GM19328 (cell line): ENCODE data around the gene TIMM22.

Experiments
- ATAC-seq: cut with Tn5 transposase; IDR thresholded peaks from one replicate; pipeline ENCODE4 v1.9.1; 2021; ENCODE audit warnings: mild to moderate bottlenecking, moderate library complexity; ENCODE audit not compliant: unreplicated experiment

The TIMM22 gene

GRCh38 chr17:1001640-1002411 lies 4.9 kb downstream of the TIMM22 start:
- ATAC-seq: no peak

GRCh38 chr17:1002412-1002753 lies 5.5 kb downstream of the TIMM22 start:
- no peak for ATAC-seq

- no peak for ATAC-seq
These were observed 6.0 kb downstream of the TIMM22 start for GRCh38 chr17:1002771-1003555.

GRCh38 chr17:1003633-1003971 lies 6.7 kb downstream of the TIMM22 start:
- ATAC-seq: no peak

GRCh38 chr17:1003972-1004768 lies 7.2 kb downstream of the TIMM22 start:
- no peak for ATAC-seq

GRCh38 chr17:1004769-1005295 lies 7.9 kb downstream of the TIMM22 start:
- no peak for ATAC-seq

- no peak for ATAC-seq
These were observed 8.5 kb downstream of the TIMM22 start for GRCh38 chr17:1005361-1005946.

GRCh38 chr17:1006054-1006453 lies 9.1 kb downstream of the TIMM22 start:
- no peak for ATAC-seq

GRCh38 chr17:1007310-1008007 lies 10.5 kb downstream of the TIMM22 start:
- no peak for ATAC-seq

GRCh38 chr17:1008008-1008761 lies 11.3 kb downstream of the TIMM22 start:
- ATAC-seq: no peak

GRCh38 chr17:1009229-1010085 lies 12.5 kb downstream of the TIMM22 start:
- no peak for ATAC-seq

- no peak for ATAC-seq
These were observed 13.1 kb downstream of the TIMM22 start for GRCh38 chr17:1010086-1010450.

GRCh38 chr17:1010586-1010985 lies 13.7 kb downstream of the TIMM22 start:
- no peak for ATAC-seq

- ATAC-seq: no peak
These were observed 14.2 kb downstream of the TIMM22 start for GRCh38 chr17:1011138-1011537.

GRCh38 chr17:1011760-1012735 lies 15.1 kb downstream of the TIMM22 start:
- ATAC-seq: no peak

- ATAC-seq: no peak
These were observed 16.1 kb downstream of the TIMM22 start for GRCh38 chr17:1012823-1013728.

GRCh38 chr17:1013729-1014090 lies 16.8 kb downstream of the TIMM22 start:
- ATAC-seq: no peak
